CD4-positive, alpha-beta T cell treated with Interleukin-17A for 4 hours (primary cell): ENCODE results near the gene IFTAP.
A peak's percentile ranks its signal among the peaks of the same experiment; 100 is the strongest.
"Not testable (repeated sequence)": the region's sequence is repeated elsewhere in the genome, so short reads cannot be mapped to it uniquely, and the experiment has no call there.

Source experiments
- DNase-seq: peaks from one replicate; pipeline ENCODE4 v3.0.0-alpha.2; 2020; ENCODE audit warnings: mixed read lengths

The IFTAP gene

GRCh38 chr11:36657610-36658267 is 63.4 kb downstream of the IFTAP start:
- DNase-seq, result no peak

GRCh38 chr11:36661359-36661758 is 67.1 kb downstream of the IFTAP start:
- not testable (repeated sequence) for DNase-seq

GRCh38 chr11:36672815-36673450 is 78.6 kb downstream of the IFTAP start:
- DNase-seq, result peak; percentile 17

- not testable (repeated sequence) for DNase-seq
These were observed 85.2 kb downstream of the IFTAP start for GRCh38 chr11:36679547-36679946.

GRCh38 chr11:36683818-36684217 is 89.5 kb downstream of the IFTAP start:
- DNase-seq, result no peak

GRCh38 chr11:36684840-36685801 is 90.8 kb downstream of the IFTAP start:
- peak; percentile 10 for DNase-seq

- DNase-seq, result no peak
These were observed 93.8 kb downstream of the IFTAP start for GRCh38 chr11:36688132-36688531.

- no peak for DNase-seq
These were observed 94.4 kb downstream of the IFTAP start for GRCh38 chr11:36688571-36689291.

GRCh38 chr11:36689442-36689841 is 95.1 kb downstream of the IFTAP start:
- no peak for DNase-seq

GRCh38 chr11:36692704-36693103 is 98.4 kb downstream of the IFTAP start:
- DNase-seq, result no peak

- DNase-seq, result no peak
These were observed 99.0 kb downstream of the IFTAP start for GRCh38 chr11:36693139-36693843.

GRCh38 chr11:36695111-36695510 is 100.8 kb downstream of the IFTAP start:
- DNase-seq, result no peak

- no peak for DNase-seq
These were observed 101.3 kb downstream of the IFTAP start for GRCh38 chr11:36695571-36695970.

- DNase-seq, result no peak
These were observed 102.2 kb downstream of the IFTAP start for GRCh38 chr11:36696550-36696949.

- DNase-seq, result no peak
These were observed 105.0 kb downstream of the IFTAP start for GRCh38 chr11:36699271-36699670.

GRCh38 chr11:36700246-36700645 is 105.9 kb downstream of the IFTAP start:
- no peak for DNase-seq

GRCh38 chr11:36702330-36703054 is 108.2 kb downstream of the IFTAP start:
- DNase-seq, result no peak

- no peak for DNase-seq
These were observed 108.7 kb downstream of the IFTAP start for GRCh38 chr11:36703055-36703404.
